HepG2 (cell line): ENCODE measurements around the gene ABCC3. TPM values are rescaled to one million over a fixed set of nuclear protein-coding genes. Genes with fewer than 3 reads are reported as not detected.

ENCODE experiments used
- ATAC-seq: fragments of 200-7000 bp; cut with Tn5 transposase; 3 replicates; pipeline ENCODE4 v1.9.1; 2020; ENCODE audit warnings: mild to moderate bottlenecking, moderate library complexity
- BruUV-seq: library from RNA; stranded (reverse); fragments of 400-500 nt; replicated peaks from 2 replicates; lab custom pipeline; 2021; lab: Mats Ljungman, UMichigan
- CTCF ChIA-PET: fragments of 300-600 bp; formaldehyde crosslinking; extraction: SDS; loops from one replicate; lab custom pipeline; 2021; ENCODE audit warnings: low total read pairs, inconsistent platforms, low intra/inter-chr PET ratio; lab: Yijun Ruan, JAX
- POLR2A ChIA-PET: fragments of 350-600 bp; sonication (Branson Sonifier 250); formaldehyde crosslinking; loops from one replicate; lab custom pipeline; 2020; ENCODE audit warnings: antibody characterized with exemption, inconsistent platforms; lab: Yijun Ruan, JAX
- DNase-seq: peaks from one replicate; pipeline ENCODE4 v3.0.0-alpha.2; 2015; ENCODE audit warnings: low spot score
- FAIRE-seq: peaks from 3 replicates; lab custom pipeline; 2011; peaks lifted over from hg19 to GRCh38; lab: Jason Lieb, UNC
- H2AFZ ChIP-seq: one replicate; pipeline ENCODE4 v1.6.1; 2011; ENCODE audit warnings: low read length, inconsistent platforms
- H3K27ac ChIP-seq: fragments of 300-600 bp; 3 replicates; pipeline ENCODE4 v1.8.0; 2011; ENCODE audit warnings: mixed run types, mild to moderate bottlenecking, mixed read lengths, low read length, inconsistent platforms; ENCODE audit not compliant: insufficient read depth; ENCODE audit errors: extremely low read length
- H3K27me3 ChIP-seq, 2 experiments: fragments of 200-600 bp in 1 of 2; 2 replicates in 1 of 2; 3 replicates in 1 of 2; pipeline versions ENCODE4 v1.6.0 to v1.8.0; 2011; ENCODE audit warnings: low read length in 2 of 2, mild to moderate bottlenecking in 2 of 2, moderate library complexity in 2 of 2, inconsistent platforms in 1 of 2; ENCODE audit not compliant: insufficient read depth in 2 of 2, control insufficient read depth in 1 of 2
- H3K36me3 ChIP-seq, 2 experiments: fragments of 200-600 bp in 1 of 2; replicated peaks in 1 of 2; 2 replicates in 1 of 2; 3 replicates in 1 of 2; pipeline versions ENCODE4 v1.5.1 to v1.8.0; 2011; ENCODE audit warnings: low read length in 2 of 2, inconsistent platforms in 1 of 2; ENCODE audit not compliant: insufficient read depth in 2 of 2, control insufficient read depth in 1 of 2
- H3K4me1 ChIP-seq: 2 replicates; pipeline ENCODE4 v1.5.1; 2012; ENCODE audit warnings: low read length, inconsistent platforms; ENCODE audit not compliant: insufficient read depth
- H3K4me2 ChIP-seq: 2 replicates; pipeline ENCODE4 v1.6.0; 2011; ENCODE audit warnings: low read depth, low read length, inconsistent platforms
- H3K4me3 ChIP-seq, 3 experiments: fragments of 200-600 bp in 1 of 3; sonication (generic), shearing (Covaris generic) in 1 of 3; replicated peaks in 1 of 3; 2 replicates each; pipeline ENCODE4 v1.5.1; 2011 to 2016; ENCODE audit warnings: low read length in 3 of 3, inconsistent platforms in 2 of 3, low read depth in 2 of 3, mild to moderate bottlenecking in 2 of 3, control low read depth in 1 of 3, mixed read lengths in 1 of 3; ENCODE audit not compliant: insufficient read depth in 1 of 3
- H3K79me2 ChIP-seq: one replicate; pipeline ENCODE4 v1.6.1; 2011; ENCODE audit warnings: low read length, inconsistent platforms; ENCODE audit not compliant: insufficient read depth
- H3K9ac ChIP-seq: 2 replicates; pipeline ENCODE4 v1.6.0; 2011; ENCODE audit warnings: mild to moderate bottlenecking, low read depth, low read length, inconsistent platforms; ENCODE audit not compliant: insufficient read depth
- H3K9me3 ChIP-seq: 2 replicates; pipeline ENCODE4 v1.5.1; 2012; ENCODE audit warnings: mild to moderate bottlenecking, low read length
- H4K20me1 ChIP-seq: 2 replicates; pipeline ENCODE4 v1.6.0; 2011; ENCODE audit warnings: inconsistent platforms, mild to moderate bottlenecking, low read length, moderate library complexity; ENCODE audit not compliant: insufficient read depth
- ZNF333 ChIP-seq: sonication (generic); formaldehyde crosslinking; IDR thresholded peaks from 2 replicates; pipeline ENCODE4 v1.4.0; 2020; ENCODE audit warnings: mild to moderate bottlenecking, missing genetic modification reagents, borderline replicate concordance
- WGBS: methylation state at CpG from one replicate; pipeline ENCODE4 v1.1.6; 2017; ENCODE audit warnings: low lambda C conversion rate; 5-methylcytosine and 5-hydroxymethylcytosine counted together
- in situ Hi-C: cut with HindIII; loops from 2 replicates; pipeline ENCODE4 v1.10.0; 2017; ENCODE audit warnings: low pct_unique_long_range_greater_than_20kb; ENCODE audit not compliant: extremely low pct_ligation_motif_present
- intact Hi-C: fragments of 100-400 bp; cut with micrococcal nuclease; formaldehyde crosslinking; loops from one replicate; pipeline ENCODE4 v1.10.0; 2022; ENCODE audit not compliant: unreplicated experiment
- polyA plus RNA-seq, 8 experiments: library from polyadenylated mRNA; depleted of rRNA in 3 of 8; stranded (reverse) in 7 of 8; unstranded in 1 of 8; fragments of >200 nt; fragmentation: Illumina TruSeq in 4 of 8; extraction: Trizol in 4 of 8; gene quantifications; 2 replicates each; pipeline versions ENCODE4 v1.2.1 to v1.2.3, GENCODE V29; 2011 to 2016; ENCODE audit warnings: low read depth in 4 of 8, missing spikeins in 1 of 8, mixed read lengths in 1 of 8; ENCODE audit not compliant: insufficient read depth in 1 of 8
- total RNA-seq, 5 experiments: library from RNA; depleted of rRNA; stranded (reverse); fragments of >200 nt; fragmentation: Illumina TruSeq; extraction: Trizol; gene quantifications; 2 replicates each; pipeline ENCODE4 v1.2.3, GENCODE V29; 2016; ENCODE audit warnings: low read depth in 1 of 5
- TF ChIP-seq, protein P1 (sequence below): fragments of 450-650 bp; IDR thresholded peaks from 2 replicates; pipeline ENCODE4 v1.6.1; 2017; ENCODE audit warnings: mild to moderate bottlenecking
- TF ChIP-seq, protein P2 (sequence below): sonication (generic); formaldehyde crosslinking; IDR thresholded peaks from 2 replicates; pipeline ENCODE4 v1.9.0; 2022; ENCODE audit warnings: missing genetic modification reagents, mild to moderate bottlenecking, borderline replicate concordance

The ABCC3 gene
- total and polyA plus RNA-seq, 2 of the 13 experiments (the other 11 are each of a cell fraction or from before 2014, with no cell fraction given) = 25.2 to 50.7 TPM

DNA sequence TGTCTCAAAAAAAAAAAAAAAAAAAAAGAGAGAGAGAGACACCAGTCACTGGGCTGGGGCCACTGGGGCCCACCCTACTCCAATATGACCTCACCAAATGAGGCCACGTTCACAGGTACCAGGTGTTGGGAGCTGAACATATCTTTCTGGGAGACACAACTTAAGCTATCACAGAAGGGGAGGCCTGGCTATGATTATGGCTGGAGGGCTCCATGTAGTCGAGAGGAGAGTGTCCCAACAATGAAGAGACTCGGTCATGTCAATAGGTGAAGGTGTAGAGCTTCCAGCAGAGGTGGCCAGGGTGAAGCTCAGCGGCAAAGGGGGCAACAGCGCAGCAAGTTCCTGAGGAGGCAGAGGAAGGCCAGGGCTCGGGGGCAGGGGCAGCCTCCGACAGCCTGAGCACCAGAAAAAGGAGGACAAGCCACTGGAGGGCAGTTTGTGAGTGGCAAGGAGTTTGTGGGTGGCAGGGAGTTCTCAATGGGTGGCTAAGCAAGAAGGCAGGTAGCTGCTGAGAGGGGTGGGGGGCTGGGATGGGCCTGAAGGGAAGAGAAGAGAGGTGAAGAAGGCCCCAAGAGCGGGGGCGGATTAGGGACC, 28.0 kb downstream of the ABCC3 start:
- DNase-seq (no peak), ATAC-seq (no peak), FAIRE-seq (no peak)
- ChIA-PET POLR2A (interaction anchor here (0.6 to 4.6 kb wide), 13 partner anchors 9 to 259 kb away, joined by 3 to 140 read pairs (median 11); partner anchors contain the start of genes ABCC3 and LUC7L3), CTCF (no interaction called here)
- intact Hi-C loops = no loop called here
- H3K4me3 ChIP-seq = no peak overlapping the region
- no peaks in the 10 kb centered on the region for H3K36me3 ChIP-seq
- H3K4me1 ChIP-seq = peaks cover 74% of the 10 kb centered on the region
- no TSS peak for BruUV-seq
- in situ Hi-C loops = no loop called here
- H3K79me2 ChIP-seq = no peaks in the 10 kb centered on the region
- H3K27ac ChIP-seq = peak overlapping the region; percentile 82
- no peak overlapping the region for H2AFZ ChIP-seq
- TF ChIP-seq, protein P1, sequence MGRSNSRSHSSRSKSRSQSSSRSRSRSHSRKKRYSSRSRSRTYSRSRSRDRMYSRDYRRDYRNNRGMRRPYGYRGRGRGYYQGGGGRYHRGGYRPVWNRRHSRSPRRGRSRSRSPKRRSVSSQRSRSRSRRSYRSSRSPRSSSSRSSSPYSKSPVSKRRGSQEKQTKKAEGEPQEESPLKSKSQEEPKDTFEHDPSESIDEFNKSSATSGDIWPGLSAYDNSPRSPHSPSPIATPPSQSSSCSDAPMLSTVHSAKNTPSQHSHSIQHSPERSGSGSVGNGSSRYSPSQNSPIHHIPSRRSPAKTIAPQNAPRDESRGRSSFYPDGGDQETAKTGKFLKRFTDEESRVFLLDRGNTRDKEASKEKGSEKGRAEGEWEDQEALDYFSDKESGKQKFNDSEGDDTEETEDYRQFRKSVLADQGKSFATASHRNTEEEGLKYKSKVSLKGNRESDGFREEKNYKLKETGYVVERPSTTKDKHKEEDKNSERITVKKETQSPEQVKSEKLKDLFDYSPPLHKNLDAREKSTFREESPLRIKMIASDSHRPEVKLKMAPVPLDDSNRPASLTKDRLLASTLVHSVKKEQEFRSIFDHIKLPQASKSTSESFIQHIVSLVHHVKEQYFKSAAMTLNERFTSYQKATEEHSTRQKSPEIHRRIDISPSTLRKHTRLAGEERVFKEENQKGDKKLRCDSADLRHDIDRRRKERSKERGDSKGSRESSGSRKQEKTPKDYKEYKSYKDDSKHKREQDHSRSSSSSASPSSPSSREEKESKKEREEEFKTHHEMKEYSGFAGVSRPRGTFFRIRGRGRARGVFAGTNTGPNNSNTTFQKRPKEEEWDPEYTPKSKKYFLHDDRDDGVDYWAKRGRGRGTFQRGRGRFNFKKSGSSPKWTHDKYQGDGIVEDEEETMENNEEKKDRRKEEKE = no peak
- TF ChIP-seq, protein P2, sequence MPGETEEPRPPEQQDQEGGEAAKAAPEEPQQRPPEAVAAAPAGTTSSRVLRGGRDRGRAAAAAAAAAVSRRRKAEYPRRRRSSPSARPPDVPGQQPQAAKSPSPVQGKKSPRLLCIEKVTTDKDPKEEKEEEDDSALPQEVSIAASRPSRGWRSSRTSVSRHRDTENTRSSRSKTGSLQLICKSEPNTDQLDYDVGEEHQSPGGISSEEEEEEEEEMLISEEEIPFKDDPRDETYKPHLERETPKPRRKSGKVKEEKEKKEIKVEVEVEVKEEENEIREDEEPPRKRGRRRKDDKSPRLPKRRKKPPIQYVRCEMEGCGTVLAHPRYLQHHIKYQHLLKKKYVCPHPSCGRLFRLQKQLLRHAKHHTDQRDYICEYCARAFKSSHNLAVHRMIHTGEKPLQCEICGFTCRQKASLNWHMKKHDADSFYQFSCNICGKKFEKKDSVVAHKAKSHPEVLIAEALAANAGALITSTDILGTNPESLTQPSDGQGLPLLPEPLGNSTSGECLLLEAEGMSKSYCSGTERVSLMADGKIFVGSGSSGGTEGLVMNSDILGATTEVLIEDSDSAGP (CRISPR knock-in tag) = 0 out of 2 replicates have a peak, but pooled peaks have one; percentile 1
- 0 out of 2 replicates have a peak, but pooled peaks have one; percentile 8 for TF ChIP-seq ZNF333
- TF ChIP-seq, all 625 proteins: peak for 2
- Histone ChIP-seq H3K27me3 (no peaks in the 10 kb centered on the region), H3K9ac (no peak overlapping the region), H3K9me3 (no peaks in the 10 kb centered on the region), H4K20me1 (no peaks in the 10 kb centered on the region), H3K4me2 (no peak overlapping the region)
- WGBS = 96% methylated on average over 9 of the region's 9 CpGs
